ENCODE measurements around the gene EPB41L4B.

EPB41L4B gene

DNA sequence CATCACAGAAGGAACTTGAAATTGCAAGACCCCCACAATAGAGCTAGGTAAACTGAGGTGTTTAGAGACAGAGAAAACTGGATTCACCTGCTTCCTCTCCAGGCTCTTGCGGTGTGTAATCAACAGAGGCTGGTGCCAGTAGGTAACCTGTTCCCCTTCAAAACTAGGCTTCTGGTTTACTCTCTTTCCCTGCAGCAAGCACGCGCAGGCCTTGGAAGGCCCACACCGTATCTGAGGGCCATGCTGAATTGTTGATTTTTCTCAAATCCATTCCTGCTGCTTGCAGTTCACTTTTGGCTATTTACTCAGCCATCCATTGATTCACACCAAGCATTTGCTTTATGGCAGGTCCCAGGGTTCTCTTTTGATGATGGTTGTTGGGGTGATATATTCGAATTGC lies 153.1 kb downstream of the EPB41L4B start:
- H3K27ac ChIP-seq (ENCODE audit: low read length): no peak overlapping the region
- H3K27me3 ChIP-seq (ENCODE audit: low read depth, low read length): peaks cover 11% of the 10 kb centered on the region
- H3K4me3 ChIP-seq (ENCODE audit: low read length): no peak overlapping the region
- H4K20me1 ChIP-seq (ENCODE audit: insufficient read depth, low read length): no peaks in the 10 kb centered on the region
- no peak for TF ChIP-seq EZH2phosphoT487 (IDR thresholded peaks at IDR 0.05; ENCODE audit: low read depth)
- TF ChIP-seq, protein P1, sequence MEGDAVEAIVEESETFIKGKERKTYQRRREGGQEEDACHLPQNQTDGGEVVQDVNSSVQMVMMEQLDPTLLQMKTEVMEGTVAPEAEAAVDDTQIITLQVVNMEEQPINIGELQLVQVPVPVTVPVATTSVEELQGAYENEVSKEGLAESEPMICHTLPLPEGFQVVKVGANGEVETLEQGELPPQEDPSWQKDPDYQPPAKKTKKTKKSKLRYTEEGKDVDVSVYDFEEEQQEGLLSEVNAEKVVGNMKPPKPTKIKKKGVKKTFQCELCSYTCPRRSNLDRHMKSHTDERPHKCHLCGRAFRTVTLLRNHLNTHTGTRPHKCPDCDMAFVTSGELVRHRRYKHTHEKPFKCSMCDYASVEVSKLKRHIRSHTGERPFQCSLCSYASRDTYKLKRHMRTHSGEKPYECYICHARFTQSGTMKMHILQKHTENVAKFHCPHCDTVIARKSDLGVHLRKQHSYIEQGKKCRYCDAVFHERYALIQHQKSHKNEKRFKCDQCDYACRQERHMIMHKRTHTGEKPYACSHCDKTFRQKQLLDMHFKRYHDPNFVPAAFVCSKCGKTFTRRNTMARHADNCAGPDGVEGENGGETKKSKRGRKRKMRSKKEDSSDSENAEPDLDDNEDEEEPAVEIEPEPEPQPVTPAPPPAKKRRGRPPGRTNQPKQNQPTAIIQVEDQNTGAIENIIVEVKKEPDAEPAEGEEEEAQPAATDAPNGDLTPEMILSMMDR (IDR thresholded peaks at IDR 0.05; ENCODE audit: low read depth, low read length): no peak
- no peak overlapping the region for H3K4me2 ChIP-seq (ENCODE audit: low read length)
- no peaks in the 10 kb centered on the region for H3K9me3 ChIP-seq (ENCODE audit: insufficient read depth, low read length)
- no peak overlapping the region for H2AFZ ChIP-seq (ENCODE audit: low read depth, low read length)
- H3K36me3 ChIP-seq (replicated peaks; ENCODE audit: low read depth, low read length): no peaks in the 10 kb centered on the region
- H3K9ac ChIP-seq (ENCODE audit: low read length): no peak overlapping the region
- H3K4me1 ChIP-seq (ENCODE audit: low read length): peaks cover 12% of the 10 kb centered on the region
- H3K79me2 ChIP-seq (ENCODE audit: low read length): no peaks in the 10 kb centered on the region

DNA sequence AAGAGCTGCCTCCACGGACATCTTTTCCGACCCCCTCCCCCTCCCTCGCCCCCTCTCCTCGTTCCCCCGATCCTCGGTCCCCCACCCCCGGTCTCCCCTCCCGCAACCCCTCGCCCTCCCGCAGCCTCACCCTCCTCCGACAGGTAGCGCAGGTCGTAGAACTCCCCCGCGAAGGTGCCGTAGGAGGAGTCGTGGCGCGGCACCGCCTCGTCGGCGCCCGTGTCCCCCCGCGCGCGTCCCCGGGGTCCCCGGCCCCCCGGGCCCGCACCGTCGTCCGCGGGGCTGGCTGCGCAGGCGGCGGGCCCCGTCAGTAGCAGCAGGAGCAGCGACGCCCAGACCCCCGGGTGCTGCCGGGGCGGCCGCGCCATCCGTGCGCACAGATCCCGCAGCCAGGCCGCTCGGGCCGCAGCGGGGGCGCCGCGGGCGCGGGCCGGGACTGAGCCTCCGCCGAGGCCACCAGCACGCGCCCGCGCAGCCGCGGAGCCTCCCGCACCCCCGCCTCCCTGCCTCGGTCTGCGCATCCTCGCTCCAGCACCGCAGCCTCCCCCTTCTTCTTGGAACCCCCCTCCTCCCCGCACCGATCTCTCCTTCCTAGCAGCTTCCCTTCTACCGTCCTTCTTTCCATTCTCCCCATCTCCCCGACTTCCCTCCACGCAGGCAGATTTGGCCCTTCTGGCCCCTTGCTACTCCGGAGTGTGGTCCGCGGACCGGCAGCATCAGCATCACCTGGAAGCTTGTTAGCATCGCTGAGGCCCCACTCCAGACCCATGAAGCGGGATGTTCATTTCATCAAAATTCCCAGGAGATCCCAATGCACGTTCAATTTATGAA lies 153.9 kb downstream of the EPB41L4B start, which contains the start of gene FRRS1L:
FRRS1L (minus strand) TSS at position 479 of the 831 bp plus-strand sequence; CDS start at position 368, 111 bp downstream.
- Histone ChIP-seq H3K4me2 (ENCODE audit: low read length) (no peak within 1 kb of the TSS), H3K27me3 (ENCODE audit: low read depth, low read length) (peaks cover 7% of the 10 kb centered on the region), H3K9ac (ENCODE audit: low read length) (no peak within 1 kb of the TSS), H4K20me1 (ENCODE audit: insufficient read depth, low read length) (no peaks in the 10 kb centered on the region), H3K4me1 (ENCODE audit: low read length) (peaks cover 12% of the 10 kb centered on the region), H2AFZ (ENCODE audit: low read depth, low read length) (no peak within 1 kb of the TSS), H3K36me3 (replicated peaks; ENCODE audit: low read depth, low read length) (no peaks in the 10 kb centered on the region), H3K27ac (ENCODE audit: low read length) (no peak within 1 kb of the TSS), H3K9me3 (ENCODE audit: insufficient read depth, low read length) (no peaks in the 10 kb centered on the region), H3K4me3 (ENCODE audit: low read length) (no peak within 1 kb of the TSS), H3K79me2 (ENCODE audit: low read length) (no peaks in the 10 kb centered on the region)
- TF ChIP-seq EZH2phosphoT487 (IDR thresholded peaks at IDR 0.05; ENCODE audit: low read depth): no peak
- TF ChIP-seq, protein P1 (IDR thresholded peaks at IDR 0.05; ENCODE audit: low read depth, low read length): no peak

DNA sequence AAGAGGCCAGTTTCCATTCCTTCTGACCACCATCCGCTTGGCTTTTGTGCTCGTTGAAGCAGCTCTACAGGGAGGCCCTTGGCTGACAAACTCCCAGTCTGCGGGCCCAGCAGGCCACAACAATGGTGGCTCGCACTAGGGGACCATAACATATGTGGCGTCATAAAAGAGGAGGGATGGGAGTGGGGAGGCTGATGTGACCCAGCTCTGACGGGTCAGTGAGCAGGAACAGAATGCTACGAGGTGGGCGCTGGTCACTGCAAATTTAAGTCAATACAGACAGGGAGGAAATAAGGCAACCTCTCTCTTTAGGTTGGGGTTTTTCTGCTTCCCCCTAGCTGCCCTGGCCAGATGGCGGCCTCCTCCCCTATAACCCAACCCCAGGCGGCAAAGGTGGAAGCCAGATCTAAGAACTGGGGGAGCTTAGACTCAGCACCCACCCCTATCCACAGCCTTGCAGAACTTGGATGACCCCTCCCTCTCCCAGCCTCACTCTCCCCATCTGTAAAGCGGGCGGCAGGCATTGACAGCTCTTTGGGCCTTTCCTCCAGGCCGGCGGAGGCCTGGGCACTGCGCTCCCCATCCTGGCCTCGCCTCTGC lies 154.6 kb downstream of the EPB41L4B start:
- no peaks in the 10 kb centered on the region for H3K9me3 ChIP-seq (ENCODE audit: insufficient read depth, low read length)
- no peak overlapping the region for H3K4me2 ChIP-seq (ENCODE audit: low read length)
- H3K27ac ChIP-seq (ENCODE audit: low read length): no peak overlapping the region
- no peak overlapping the region for H2AFZ ChIP-seq (ENCODE audit: low read depth, low read length)
- peaks cover under 1% of the 10 kb centered on the region; the same call in 1 of the 2 replicates for H3K27me3 ChIP-seq (ENCODE audit: low read depth, low read length)
- TF ChIP-seq, protein P1 (IDR thresholded peaks at IDR 0.05; ENCODE audit: low read depth, low read length): no peak
- TF ChIP-seq EZH2phosphoT487 (IDR thresholded peaks at IDR 0.05; ENCODE audit: low read depth): no peak
- H4K20me1 ChIP-seq (ENCODE audit: insufficient read depth, low read length): no peaks in the 10 kb centered on the region
- no peaks in the 10 kb centered on the region for H3K79me2 ChIP-seq (ENCODE audit: low read length)
- no peaks in the 10 kb centered on the region for H3K36me3 ChIP-seq (replicated peaks; ENCODE audit: low read depth, low read length)
- H3K4me3 ChIP-seq (ENCODE audit: low read length): no peak overlapping the region
- H3K4me1 ChIP-seq (ENCODE audit: low read length): peaks cover 15% of the 10 kb centered on the region
- H3K9ac ChIP-seq (ENCODE audit: low read length): no peak overlapping the region

DNA sequence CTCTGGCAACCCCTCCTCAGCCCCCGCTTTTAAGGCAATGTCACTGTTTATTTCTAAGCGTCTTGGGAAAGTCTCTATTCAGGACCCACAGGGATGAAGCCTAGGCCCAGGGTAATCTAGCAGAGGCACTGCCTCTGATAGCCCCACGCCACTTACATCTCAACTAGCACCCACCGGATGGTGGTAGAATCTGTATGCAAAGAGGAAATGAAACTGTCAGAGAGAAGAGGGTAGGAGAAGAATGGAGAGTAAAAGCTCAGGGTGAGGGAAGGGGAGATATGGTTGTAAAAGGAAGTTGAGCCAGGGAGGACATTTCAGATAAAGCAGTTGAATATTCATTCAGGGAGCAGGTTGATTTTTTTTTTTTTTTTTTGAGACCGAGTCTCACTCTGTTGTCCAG lies 156.8 kb downstream of the EPB41L4B start:
- H3K4me2 ChIP-seq (ENCODE audit: low read length): peak overlapping the region; percentile 18
- H3K4me3 ChIP-seq (ENCODE audit: low read length): no peak overlapping the region
- H3K79me2 ChIP-seq (ENCODE audit: low read length): no peaks in the 10 kb centered on the region
- no peaks in the 10 kb centered on the region for H3K9me3 ChIP-seq (ENCODE audit: insufficient read depth, low read length)
- no peak overlapping the region for H2AFZ ChIP-seq (ENCODE audit: low read depth, low read length)
- no peaks in the 10 kb centered on the region for H3K36me3 ChIP-seq (replicated peaks; ENCODE audit: low read depth, low read length)
- H3K9ac ChIP-seq (ENCODE audit: low read length): no peak overlapping the region
- no peak overlapping the region for H3K27ac ChIP-seq (ENCODE audit: low read length)
- peaks cover 16% of the 10 kb centered on the region for H3K4me1 ChIP-seq (ENCODE audit: low read length)
- TF ChIP-seq, protein P1 (IDR thresholded peaks at IDR 0.05; ENCODE audit: low read depth, low read length): no peak
- no peak for TF ChIP-seq EZH2phosphoT487 (IDR thresholded peaks at IDR 0.05; ENCODE audit: low read depth)
- no peaks in the 10 kb centered on the region for H3K27me3 ChIP-seq (ENCODE audit: low read depth, low read length)
- H4K20me1 ChIP-seq (ENCODE audit: insufficient read depth, low read length): no peaks in the 10 kb centered on the region
